ENCODE data around the gene PHLDA3.
A peak's percentile ranks its signal among the peaks of the same experiment; 100 is the strongest.

The PHLDA3 gene

GRCh38 chr1:201502511-201502857 is 33.5 kb upstream of the PHLDA3 start:
- 87 to 100% methylated on average over 2 to 3 of the region's 3 CpGs for WGBS, 2 experiments (ENCODE audit: insufficient coverage in 2 of 2)
- Histone ChIP-seq H3K36me3 (ENCODE audit: control insufficient read depth, insufficient read depth, low read length) (no peaks in the 10 kb centered on the region), H3K4me1 (ENCODE audit: control insufficient read depth, insufficient read depth, low read length, poor library complexity, severe bottlenecking) (peaks cover 46% of the 10 kb centered on the region), H3K4me3 (ENCODE audit: extremely low read depth, insufficient read depth, low read length, poor library complexity, severe bottlenecking) (no peak overlapping the region), H3K9me3 (ENCODE audit: control insufficient read depth, low read length) (no peaks in the 10 kb centered on the region), H3K27ac (ENCODE audit: low read depth, low read length, severe bottlenecking) (peak overlapping the region; percentile 93)

GRCh38 chr1:201501812-201502510 is 33.0 kb upstream of the PHLDA3 start:
- peak overlapping the region; percentile 93 for H3K27ac ChIP-seq (ENCODE audit: low read depth, low read length, severe bottlenecking)
- H3K36me3 ChIP-seq (ENCODE audit: control insufficient read depth, insufficient read depth, low read length) = no peaks in the 10 kb centered on the region
- H3K9me3 ChIP-seq (ENCODE audit: control insufficient read depth, low read length) = no peaks in the 10 kb centered on the region
- WGBS, 2 experiments (ENCODE audit: insufficient coverage in 2 of 2) = 92 to 98% methylated on average over 6 of the region's 10 CpGs
- H3K4me1 ChIP-seq (ENCODE audit: control insufficient read depth, insufficient read depth, low read length, poor library complexity, severe bottlenecking) = peaks cover 46% of the 10 kb centered on the region
- no peak overlapping the region for H3K4me3 ChIP-seq (ENCODE audit: extremely low read depth, insufficient read depth, low read length, poor library complexity, severe bottlenecking)

- WGBS, 2 experiments (ENCODE audit: insufficient coverage in 2 of 2) = 88 to 94% methylated on average over 7 to 8 of the region's 8 CpGs
- peaks cover 3% of the 10 kb centered on the region for H3K36me3 ChIP-seq (ENCODE audit: control insufficient read depth, insufficient read depth, low read length)
- no peak overlapping the region for H3K4me3 ChIP-seq (ENCODE audit: extremely low read depth, insufficient read depth, low read length, poor library complexity, severe bottlenecking)
- H3K9me3 ChIP-seq (ENCODE audit: control insufficient read depth, low read length) = no peaks in the 10 kb centered on the region
- H3K4me1 ChIP-seq (ENCODE audit: control insufficient read depth, insufficient read depth, low read length, poor library complexity, severe bottlenecking) = peaks cover 49% of the 10 kb centered on the region
- peak overlapping the region; percentile 66 for H3K27ac ChIP-seq (ENCODE audit: low read depth, low read length, severe bottlenecking)
Observed at GRCh38 chr1:201501144-201501543, 32.2 kb upstream of the PHLDA3 start.

- H3K4me3 ChIP-seq (ENCODE audit: extremely low read depth, insufficient read depth, low read length, poor library complexity, severe bottlenecking) = no peak overlapping the region
- H3K4me1 ChIP-seq (ENCODE audit: control insufficient read depth, insufficient read depth, low read length, poor library complexity, severe bottlenecking) = peaks cover 53% of the 10 kb centered on the region
- H3K9me3 ChIP-seq (ENCODE audit: control insufficient read depth, low read length) = no peaks in the 10 kb centered on the region
- 76 to 80% methylated on average over 3 to 4 of the region's 4 CpGs for WGBS, 2 experiments (ENCODE audit: insufficient coverage in 2 of 2)
- H3K27ac ChIP-seq (ENCODE audit: low read depth, low read length, severe bottlenecking) = peak overlapping the region; percentile 66
- peaks cover 3% of the 10 kb centered on the region for H3K36me3 ChIP-seq (ENCODE audit: control insufficient read depth, insufficient read depth, low read length)
Observed at GRCh38 chr1:201500670-201501120, 31.7 kb upstream of the PHLDA3 start.

GRCh38 chr1:201499795-201500669 is 31.0 kb upstream of the PHLDA3 start:
- peaks cover 53% of the 10 kb centered on the region for H3K4me1 ChIP-seq (ENCODE audit: control insufficient read depth, insufficient read depth, low read length, poor library complexity, severe bottlenecking)
- no peak overlapping the region for H3K4me3 ChIP-seq (ENCODE audit: extremely low read depth, insufficient read depth, low read length, poor library complexity, severe bottlenecking)
- no peaks in the 10 kb centered on the region for H3K9me3 ChIP-seq (ENCODE audit: control insufficient read depth, low read length)
- H3K36me3 ChIP-seq (ENCODE audit: control insufficient read depth, insufficient read depth, low read length) = peaks cover 3% of the 10 kb centered on the region
- peak overlapping the region; percentile 66 for H3K27ac ChIP-seq (ENCODE audit: low read depth, low read length, severe bottlenecking)
- WGBS, 2 experiments (ENCODE audit: insufficient coverage in 2 of 2) = 85 to 87% methylated on average over 6 to 8 of the region's 8 CpGs

- Histone ChIP-seq H3K36me3 (ENCODE audit: control insufficient read depth, insufficient read depth, low read length) (peaks cover 3% of the 10 kb centered on the region), H3K27ac (ENCODE audit: low read depth, low read length, severe bottlenecking) (no peak overlapping the region), H3K9me3 (ENCODE audit: control insufficient read depth, low read length) (no peaks in the 10 kb centered on the region), H3K4me1 (ENCODE audit: control insufficient read depth, insufficient read depth, low read length, poor library complexity, severe bottlenecking) (peaks cover 54% of the 10 kb centered on the region), H3K4me3 (ENCODE audit: extremely low read depth, insufficient read depth, low read length, poor library complexity, severe bottlenecking) (no peak overlapping the region)
- WGBS, 2 experiments (ENCODE audit: insufficient coverage in 2 of 2) = 85 to 95% methylated on average over 3 of the region's 3 CpGs
Observed at GRCh38 chr1:201499191-201499590, 30.2 kb upstream of the PHLDA3 start.

- WGBS, 2 experiments (ENCODE audit: insufficient coverage in 2 of 2) = 92 to 98% methylated on average over 8 of the region's 8 CpGs
- H3K36me3 ChIP-seq (ENCODE audit: control insufficient read depth, insufficient read depth, low read length) = peaks cover 3% of the 10 kb centered on the region
- H3K4me3 ChIP-seq (ENCODE audit: extremely low read depth, insufficient read depth, low read length, poor library complexity, severe bottlenecking) = no peak overlapping the region
- no peaks in the 10 kb centered on the region for H3K9me3 ChIP-seq (ENCODE audit: control insufficient read depth, low read length)
- H3K4me1 ChIP-seq (ENCODE audit: control insufficient read depth, insufficient read depth, low read length, poor library complexity, severe bottlenecking) = peaks cover 56% of the 10 kb centered on the region
- H3K27ac ChIP-seq (ENCODE audit: low read depth, low read length, severe bottlenecking) = no peak overlapping the region
Observed at GRCh38 chr1:201498621-201499020, 29.6 kb upstream of the PHLDA3 start.

- Histone ChIP-seq H3K9me3 (ENCODE audit: control insufficient read depth, low read length) (no peaks in the 10 kb centered on the region), H3K36me3 (ENCODE audit: control insufficient read depth, insufficient read depth, low read length) (peaks cover 6% of the 10 kb centered on the region), H3K4me1 (ENCODE audit: control insufficient read depth, insufficient read depth, low read length, poor library complexity, severe bottlenecking) (peaks cover 55% of the 10 kb centered on the region), H3K4me3 (ENCODE audit: extremely low read depth, insufficient read depth, low read length, poor library complexity, severe bottlenecking) (no peak overlapping the region), H3K27ac (ENCODE audit: low read depth, low read length, severe bottlenecking) (no peak overlapping the region)
- WGBS, 2 experiments (ENCODE audit: insufficient coverage in 2 of 2) = 89 to 97% methylated on average over 7 to 12 of the region's 16 CpGs
Observed at GRCh38 chr1:201497935-201498509, 29.0 kb upstream of the PHLDA3 start.

- H3K9me3 ChIP-seq (ENCODE audit: control insufficient read depth, low read length) = no peaks in the 10 kb centered on the region
- H3K27ac ChIP-seq (ENCODE audit: low read depth, low read length, severe bottlenecking) = peak overlapping the region; percentile 86
- H3K4me1 ChIP-seq (ENCODE audit: control insufficient read depth, insufficient read depth, low read length, poor library complexity, severe bottlenecking) = peaks cover 55% of the 10 kb centered on the region
- H3K36me3 ChIP-seq (ENCODE audit: control insufficient read depth, insufficient read depth, low read length) = peaks cover 12% of the 10 kb centered on the region
- H3K4me3 ChIP-seq (ENCODE audit: extremely low read depth, insufficient read depth, low read length, poor library complexity, severe bottlenecking) = no peak overlapping the region
- 80 to 92% methylated on average over 6 of the region's 8 CpGs for WGBS, 2 experiments (ENCODE audit: insufficient coverage in 2 of 2)
Observed at GRCh38 chr1:201496296-201496690, 27.3 kb upstream of the PHLDA3 start.

- WGBS, 2 experiments (ENCODE audit: insufficient coverage in 2 of 2) = 74 to 85% methylated on average over 7 to 11 of the region's 11 CpGs
- Histone ChIP-seq H3K36me3 (ENCODE audit: control insufficient read depth, insufficient read depth, low read length) (peaks cover 12% of the 10 kb centered on the region), H3K4me3 (ENCODE audit: extremely low read depth, insufficient read depth, low read length, poor library complexity, severe bottlenecking) (no peak overlapping the region), H3K9me3 (ENCODE audit: control insufficient read depth, low read length) (no peaks in the 10 kb centered on the region), H3K27ac (ENCODE audit: low read depth, low read length, severe bottlenecking) (peak overlapping the region; percentile 86), H3K4me1 (ENCODE audit: control insufficient read depth, insufficient read depth, low read length, poor library complexity, severe bottlenecking) (peaks cover 50% of the 10 kb centered on the region)
Observed at GRCh38 chr1:201495551-201496295, 26.7 kb upstream of the PHLDA3 start.
